ENCODE measurements around the gene ULK2.
"Not testable (repeated sequence)": the region's sequence is repeated elsewhere in the genome, so short reads cannot be mapped to it uniquely, and the experiment has no call there.

The ULK2 gene

DNA sequence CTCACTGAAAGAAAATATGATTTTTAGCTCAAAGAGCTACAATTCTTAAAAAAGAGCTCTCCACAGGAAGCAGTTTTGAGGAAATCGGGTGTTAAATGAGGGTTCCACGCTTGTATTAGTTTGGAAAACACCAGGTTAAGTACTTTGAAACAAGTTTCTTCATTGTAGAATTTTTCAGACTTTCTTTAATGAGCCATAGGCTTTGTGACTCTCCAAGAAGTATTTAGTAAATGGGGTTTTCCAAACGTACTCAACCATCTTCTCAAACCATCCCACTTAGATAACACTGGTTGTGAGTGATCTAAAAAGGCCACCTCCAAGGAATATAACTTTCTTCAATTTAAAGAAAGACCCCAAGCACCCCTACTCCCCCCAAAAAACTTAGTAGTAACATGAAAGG lies 2.7 kb downstream of the ULK2 start:
- DNase-seq = no peak

DNA sequence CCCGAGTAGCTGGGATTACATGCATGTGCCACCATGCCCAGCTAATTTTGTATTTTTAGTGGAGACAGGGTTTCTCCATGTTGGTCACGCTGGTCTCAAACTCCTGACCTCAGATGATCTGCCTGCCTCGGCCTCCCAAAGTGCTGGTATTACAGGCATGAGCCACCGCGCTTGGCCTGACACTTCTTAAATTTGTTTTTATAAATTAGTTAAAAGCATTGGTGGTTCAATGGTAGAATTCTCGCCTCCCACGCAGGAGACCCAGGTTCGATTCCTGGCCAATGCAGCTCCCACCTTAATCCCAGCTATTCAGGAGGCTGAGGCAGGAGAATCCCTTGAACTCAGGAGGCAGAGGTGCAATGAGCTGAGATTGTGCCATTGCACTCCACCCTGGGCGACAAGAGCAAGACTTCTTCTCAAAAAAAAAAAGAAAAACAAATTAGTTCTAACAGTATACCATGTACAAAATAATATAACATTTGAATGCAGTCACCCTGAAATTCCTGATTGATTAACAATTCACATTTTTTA lies 7.0 kb downstream of the ULK2 start:
- DNase-seq = not testable (repeated sequence)

DNA sequence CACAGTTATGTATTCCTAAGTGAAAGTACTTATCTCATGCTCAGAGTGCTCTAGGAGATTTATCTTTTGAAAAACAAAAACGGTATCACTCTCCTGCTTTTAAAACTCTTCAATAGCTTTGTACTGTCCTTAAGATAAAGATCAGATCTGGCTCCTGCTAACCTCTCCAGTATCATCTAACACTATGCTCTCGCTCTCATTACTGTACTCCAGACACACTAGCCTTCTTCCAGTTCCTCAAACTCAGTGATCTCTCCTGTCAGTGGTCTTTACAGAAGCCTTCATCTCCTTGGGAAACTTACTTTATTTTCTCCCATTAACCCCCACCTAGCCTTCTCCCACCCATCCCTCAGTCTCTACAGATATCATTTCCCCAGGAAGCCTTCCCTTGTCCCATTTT lies 10.1 kb downstream of the ULK2 start:
- DNase-seq = no peak

DNA sequence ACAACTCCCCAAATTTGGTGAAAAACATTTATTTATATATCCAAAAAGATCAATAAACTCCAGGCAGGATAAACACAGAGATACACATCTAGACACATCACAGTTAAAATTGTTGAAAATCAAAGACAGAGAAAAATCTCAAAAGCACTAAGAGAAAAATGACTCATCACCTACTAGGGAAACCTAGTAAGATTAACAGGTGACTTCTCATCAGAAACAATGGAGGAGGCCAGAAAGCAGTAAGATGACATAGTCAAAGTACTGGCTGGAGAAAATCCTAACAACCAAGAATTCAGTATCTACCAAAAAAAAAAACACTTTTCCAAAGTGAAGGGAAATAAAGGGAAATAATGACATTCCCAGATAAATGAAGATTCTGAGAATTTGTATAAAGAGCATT lies 33.8 kb downstream of the ULK2 start:
- DNase-seq = no peak

DNA sequence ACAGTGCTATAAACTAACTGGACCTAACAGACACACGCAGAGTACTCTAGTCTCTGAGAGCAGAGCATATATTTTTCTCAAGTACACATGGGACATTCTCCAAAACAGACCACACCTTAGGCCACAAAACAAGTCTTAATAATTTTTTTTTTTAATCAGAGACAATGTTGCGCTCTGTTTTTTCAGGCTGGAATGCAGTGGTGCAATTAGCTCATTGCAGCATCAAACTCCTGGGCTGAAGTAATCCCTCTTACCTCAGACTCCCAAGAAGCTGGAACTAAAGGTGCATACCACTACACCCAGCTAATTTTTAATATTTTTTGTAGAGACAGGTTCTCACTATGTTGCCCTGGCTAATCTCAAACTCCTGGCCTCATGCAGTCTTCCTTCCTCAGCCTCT lies 37.7 kb downstream of the ULK2 start:
- no peak for DNase-seq

- no peak for DNase-seq
Observed at GRCh38 chr17:19812407-19812806, 55.3 kb downstream of the ULK2 start.

DNA sequence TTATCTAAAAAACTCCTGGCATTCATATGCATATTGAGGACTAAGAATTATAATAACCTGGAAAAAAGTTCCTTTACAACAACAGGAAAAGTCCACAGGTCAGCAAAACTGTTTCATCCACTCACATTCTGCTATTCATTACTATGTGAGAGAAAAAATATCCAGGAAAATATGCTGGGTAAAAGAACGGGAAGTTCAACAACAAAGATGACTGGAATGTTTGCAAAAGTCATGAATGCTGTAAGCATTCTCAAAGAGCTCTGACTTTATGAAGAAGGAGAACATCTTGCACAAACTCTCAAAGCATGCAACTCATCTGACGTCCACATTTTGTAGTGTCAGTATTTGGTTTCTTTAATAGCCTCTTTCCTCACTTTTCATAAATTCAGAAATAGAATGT lies 62.7 kb downstream of the ULK2 start:
- no peak for DNase-seq

DNA sequence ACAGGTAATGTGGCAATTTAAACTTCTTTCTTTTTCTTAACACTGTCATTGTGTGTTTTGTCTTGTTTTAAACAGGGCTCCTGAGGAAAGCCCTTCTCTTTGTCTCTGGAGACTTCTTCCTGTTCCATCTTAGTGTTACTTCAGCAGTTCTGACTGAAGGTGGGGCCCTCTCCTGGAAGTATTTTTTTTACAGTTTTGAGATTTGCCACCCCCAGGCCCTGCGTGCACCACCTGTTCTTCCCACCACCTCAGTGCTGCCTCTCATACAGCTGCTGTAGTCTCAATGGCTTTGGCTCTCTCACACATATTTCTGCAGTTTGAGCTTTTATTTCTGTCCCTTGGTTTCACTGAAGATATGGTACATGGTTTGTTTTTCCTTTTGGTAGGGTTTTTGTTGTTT lies 67.2 kb downstream of the ULK2 start:
- no peak for DNase-seq

DNA sequence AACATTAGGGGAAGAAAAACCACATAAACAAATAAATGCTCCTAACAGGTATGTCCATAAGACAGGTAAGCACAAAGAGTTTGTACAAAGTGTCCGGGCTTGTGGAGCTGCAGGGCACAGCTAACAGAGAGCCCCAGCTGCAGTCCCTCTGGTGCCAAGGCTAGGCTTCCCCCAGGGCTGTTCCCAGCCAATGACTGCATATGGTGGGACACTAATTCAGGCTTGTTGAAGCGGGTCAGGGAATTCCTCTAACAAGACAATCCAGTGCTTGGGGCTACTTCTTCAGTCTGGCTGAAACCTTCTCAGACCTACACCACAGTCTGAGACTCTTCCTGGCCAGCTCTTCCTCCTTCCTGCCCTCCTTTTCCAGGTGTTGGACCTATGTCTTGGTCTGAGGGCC lies 67.9 kb downstream of the ULK2 start:
- no peak for DNase-seq

DNA sequence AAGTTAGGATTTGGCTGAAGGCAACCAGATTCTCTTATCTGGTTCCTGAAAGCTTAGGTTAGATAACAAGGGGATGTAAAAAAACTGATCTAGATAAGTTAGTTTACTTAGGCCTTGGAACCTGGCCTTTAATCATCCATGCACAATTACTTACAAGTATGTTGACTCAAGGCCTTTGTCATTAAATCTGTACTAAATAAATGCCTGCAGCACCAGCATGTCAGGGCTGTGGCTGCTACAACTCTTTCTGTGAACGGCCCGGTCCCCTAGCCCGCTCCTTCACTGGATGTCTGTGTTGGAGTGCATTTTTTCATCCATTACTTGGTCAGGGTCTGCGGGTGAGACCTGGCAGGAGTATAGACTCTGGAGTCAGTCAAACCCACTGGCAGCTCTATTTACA lies 71.3 kb downstream of the ULK2 start:
- no peak for DNase-seq

DNA sequence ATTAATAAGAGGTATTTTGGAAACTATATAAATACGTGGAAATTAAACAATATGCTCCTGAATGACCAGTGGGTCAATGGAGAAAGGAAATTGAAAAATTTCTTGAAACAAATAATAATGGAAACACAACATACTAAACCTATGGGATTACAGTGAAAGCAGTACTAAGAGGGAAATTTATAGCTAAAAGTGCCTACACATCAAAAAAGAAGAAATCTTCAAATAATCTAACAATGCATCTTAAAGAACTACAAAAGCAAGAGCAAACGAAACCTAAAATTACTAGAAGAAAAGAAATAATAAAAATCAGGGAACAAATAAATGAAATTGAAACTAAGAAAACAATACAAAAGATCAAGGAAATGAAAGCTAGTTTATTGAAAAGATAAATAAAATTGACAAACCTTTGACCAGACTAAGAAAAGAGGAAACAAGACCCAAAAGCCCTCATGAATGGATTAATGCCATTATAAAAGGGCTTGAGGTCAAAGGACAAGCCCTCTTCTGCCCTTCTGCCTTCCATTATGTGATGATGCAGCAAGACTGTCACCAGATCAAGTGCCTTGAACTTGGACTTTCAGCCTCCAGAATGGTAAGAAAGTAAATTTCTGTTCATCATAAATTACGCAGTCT lies 75.7 kb downstream of the ULK2 start:
- DNase-seq = no peak

DNA sequence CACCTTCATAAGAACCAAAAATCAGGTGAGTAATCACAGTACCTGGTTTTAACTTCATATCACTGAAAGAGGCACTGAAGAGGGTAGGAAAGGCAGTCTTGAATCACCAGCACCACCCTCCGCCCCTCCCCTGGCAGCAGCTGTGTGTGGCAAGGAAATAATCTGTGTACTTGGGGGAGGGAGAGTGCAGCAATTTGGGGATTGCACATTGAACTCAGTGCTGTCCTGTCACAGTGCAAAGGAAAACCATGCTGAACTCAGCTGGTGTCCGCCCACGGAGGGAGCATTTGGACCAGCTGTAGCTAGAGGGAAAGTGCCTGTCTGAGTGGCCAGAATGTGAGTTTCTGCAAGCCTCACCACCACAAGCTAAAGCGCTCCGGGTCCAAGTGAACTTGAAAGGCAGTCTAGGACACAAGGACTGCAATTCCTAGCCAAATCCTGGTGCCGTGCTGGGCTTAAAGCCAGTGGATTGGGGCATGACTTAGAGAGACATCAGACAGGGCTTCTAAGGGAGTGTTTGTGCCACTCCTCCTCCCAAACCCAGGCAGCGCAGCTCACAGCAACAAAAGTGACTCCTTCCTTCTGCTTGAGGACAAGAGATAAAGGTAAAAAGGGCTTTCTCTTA lies 79.9 kb downstream of the ULK2 start:
- DNase-seq = no peak

GRCh38 chr17:19785854-19786253 lies 81.9 kb downstream of the ULK2 start:
- DNase-seq = no peak

GRCh38 chr17:19781488-19782458 lies 86.0 kb downstream of the ULK2 start:
- DNase-seq = no peak

- no peak for DNase-seq
Observed at GRCh38 chr17:19780846-19781245, 86.9 kb downstream of the ULK2 start.

DNA sequence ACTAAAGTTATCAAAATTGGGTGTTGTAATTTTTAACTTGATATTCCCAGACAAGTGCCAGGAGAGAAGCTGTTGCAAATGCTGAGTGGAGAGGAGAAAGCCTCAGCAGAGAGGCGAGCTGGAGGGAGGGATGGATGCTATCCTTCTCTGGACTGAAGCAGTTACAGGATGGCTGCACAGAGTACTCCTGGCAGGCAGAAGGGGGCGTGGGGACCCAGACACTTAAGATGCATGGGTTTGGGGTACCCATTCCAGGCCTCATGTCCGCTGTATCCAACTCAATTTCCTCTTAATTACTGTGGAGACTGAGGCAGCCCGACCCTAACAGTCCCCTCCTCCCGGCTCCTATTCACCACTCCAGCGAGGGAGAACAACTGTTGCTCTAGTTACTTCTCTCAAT lies 94.2 kb downstream of the ULK2 start:
- no peak for DNase-seq

- no peak for DNase-seq
Observed at GRCh38 chr17:19771971-19772630, 95.6 kb downstream of the ULK2 start.

GRCh38 chr17:19770985-19771735 lies 96.6 kb downstream of the ULK2 start:
- no peak for DNase-seq

DNA sequence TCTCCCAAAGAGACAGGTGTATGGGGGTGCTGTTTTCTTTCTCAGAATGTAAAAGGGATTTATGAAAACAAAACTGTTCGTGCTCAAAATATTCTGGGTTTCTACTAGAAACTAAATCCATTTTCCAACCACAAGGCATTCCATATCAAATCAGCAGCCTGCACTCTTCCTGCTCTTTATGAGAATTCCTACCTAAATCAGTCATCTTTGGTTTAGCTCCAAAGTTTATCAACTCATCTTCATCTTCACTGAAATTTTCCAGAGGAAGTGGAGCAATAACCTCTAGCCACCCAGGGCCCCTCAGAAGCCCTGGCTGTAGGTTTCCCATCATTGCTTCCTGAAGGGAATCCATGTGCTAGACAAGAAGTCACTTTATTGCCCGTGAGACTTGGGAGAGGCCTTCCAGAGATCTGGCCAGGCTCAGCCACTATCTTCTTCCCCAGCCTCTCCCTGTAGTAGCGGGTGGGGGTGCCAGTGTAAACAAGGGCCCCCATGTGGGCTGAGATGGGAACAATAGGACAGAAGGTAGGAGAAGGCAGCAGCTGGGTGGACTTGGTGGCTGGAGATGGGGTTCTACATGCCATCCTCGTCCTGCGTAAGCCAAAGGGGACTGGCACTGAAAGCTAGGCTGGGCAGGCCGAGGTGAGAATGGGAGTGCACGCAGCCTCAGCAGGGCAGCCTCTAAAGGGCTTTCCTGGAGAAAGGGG lies 97.6 kb downstream of the ULK2 start:
- no peak for DNase-seq

DNA sequence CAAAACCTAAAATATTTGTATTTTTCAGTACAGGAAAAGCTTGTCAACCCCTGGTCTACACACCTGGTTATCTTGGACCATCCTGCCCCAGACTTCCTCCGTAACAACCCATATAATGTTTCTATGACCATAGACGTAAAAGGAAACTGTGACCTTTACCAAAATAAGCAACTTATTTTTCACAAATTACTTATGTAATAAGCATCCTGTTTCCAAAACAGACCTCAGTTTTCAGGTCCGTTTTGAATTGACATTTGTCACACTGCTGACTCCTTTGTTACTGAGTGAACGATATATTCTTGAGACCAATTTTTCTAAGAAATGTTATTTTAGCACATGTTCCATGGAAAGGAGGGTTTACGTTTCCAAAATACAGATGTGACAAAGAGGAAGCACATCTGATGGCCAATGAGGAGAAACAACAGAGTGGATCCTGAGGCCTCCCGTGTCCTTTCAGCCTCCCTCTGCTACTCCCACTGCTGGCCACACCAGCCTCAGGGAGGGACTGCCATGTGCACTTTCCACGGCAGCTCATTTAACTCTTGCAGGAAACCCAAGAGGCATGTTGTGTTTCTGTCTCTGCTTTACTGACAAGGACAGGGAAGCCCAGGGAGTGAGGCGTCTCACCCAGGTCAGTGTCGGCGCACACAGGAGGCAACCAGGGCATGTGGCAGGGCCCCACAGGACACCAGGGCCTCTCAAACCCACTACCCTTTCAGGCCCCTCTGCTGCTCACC lies 99.5 kb downstream of the ULK2 start:
- no peak for DNase-seq
